ENCODE results near the gene MYH6. TPM values are rescaled to one million over a fixed set of nuclear protein-coding genes. Genes with fewer than 3 reads are reported as not detected.

The MYH6 gene
- total RNA-seq, 1 donor, result not detected

DNA sequence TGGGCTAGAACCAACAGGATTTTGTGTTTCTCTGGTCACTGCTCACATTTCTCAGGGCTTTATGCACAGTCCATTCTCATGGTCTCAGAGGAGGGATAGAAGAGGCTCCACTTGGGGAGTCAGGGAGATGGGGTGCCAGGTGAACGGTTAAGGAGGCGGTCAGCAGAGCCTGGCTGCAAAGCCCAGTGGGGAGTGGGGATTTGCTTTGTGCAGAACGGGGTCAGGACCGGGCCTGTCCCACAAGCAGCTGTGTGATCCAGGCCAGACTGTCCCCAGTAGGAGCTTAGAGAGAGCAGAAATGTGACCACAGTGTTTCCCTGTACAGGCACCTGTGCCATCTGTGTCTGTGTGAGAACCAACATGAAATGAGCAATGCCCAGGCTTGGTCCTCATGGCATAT, 27.1 kb downstream of the MYH6 start:
- no peak overlapping the region for H3K4me3 ChIP-seq (ENCODE audit: low read depth, low read length)
- TF ChIP-seq, protein P1, sequence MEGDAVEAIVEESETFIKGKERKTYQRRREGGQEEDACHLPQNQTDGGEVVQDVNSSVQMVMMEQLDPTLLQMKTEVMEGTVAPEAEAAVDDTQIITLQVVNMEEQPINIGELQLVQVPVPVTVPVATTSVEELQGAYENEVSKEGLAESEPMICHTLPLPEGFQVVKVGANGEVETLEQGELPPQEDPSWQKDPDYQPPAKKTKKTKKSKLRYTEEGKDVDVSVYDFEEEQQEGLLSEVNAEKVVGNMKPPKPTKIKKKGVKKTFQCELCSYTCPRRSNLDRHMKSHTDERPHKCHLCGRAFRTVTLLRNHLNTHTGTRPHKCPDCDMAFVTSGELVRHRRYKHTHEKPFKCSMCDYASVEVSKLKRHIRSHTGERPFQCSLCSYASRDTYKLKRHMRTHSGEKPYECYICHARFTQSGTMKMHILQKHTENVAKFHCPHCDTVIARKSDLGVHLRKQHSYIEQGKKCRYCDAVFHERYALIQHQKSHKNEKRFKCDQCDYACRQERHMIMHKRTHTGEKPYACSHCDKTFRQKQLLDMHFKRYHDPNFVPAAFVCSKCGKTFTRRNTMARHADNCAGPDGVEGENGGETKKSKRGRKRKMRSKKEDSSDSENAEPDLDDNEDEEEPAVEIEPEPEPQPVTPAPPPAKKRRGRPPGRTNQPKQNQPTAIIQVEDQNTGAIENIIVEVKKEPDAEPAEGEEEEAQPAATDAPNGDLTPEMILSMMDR (IDR thresholded peaks at IDR 0.05; ENCODE audit: insufficient read depth, low read depth, low read length), result no peak
- DNase-seq (ENCODE audit: low read depth), result no peak

DNA sequence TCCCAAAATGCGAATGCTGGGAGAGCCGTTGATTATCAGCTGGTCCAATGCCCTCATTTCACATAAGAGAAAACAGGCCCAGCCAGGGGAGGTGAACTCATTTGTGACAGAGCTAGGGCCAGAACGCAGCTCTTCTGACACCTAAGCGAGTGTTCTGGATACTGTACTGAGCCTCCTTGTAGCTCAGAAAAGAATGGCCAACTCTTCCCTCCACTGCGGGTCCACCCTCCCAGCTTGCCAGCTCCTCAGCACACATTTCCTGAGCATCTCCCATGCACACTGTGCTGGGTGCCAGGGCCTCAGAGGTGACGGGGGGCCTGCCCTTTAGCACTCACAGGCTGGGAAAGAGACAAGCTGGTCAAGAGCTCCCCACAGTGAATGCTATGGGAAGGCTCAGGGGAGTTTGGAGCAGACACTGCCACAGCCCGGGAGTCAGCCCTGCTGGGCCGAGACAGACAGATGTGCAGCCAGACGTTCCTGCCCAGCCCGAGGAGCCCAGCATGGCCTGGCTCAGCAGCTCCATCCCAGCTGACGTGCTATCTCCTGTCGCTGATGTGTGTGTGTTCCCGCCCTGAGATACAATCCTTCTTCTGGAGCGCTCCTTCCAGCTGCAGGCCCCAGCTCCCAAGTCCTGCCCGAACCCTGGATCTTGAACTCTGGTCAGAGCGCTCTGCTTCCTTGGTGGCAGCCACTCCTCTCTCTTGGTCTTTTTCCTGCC, 27.7 kb downstream of the MYH6 start:
- DNase-seq (ENCODE audit: low read depth), result no peak
- TF ChIP-seq, protein P1 (IDR thresholded peaks at IDR 0.05; ENCODE audit: insufficient read depth, low read depth, low read length), result no peak
- no peak overlapping the region for H3K4me3 ChIP-seq (ENCODE audit: low read depth, low read length)

DNA sequence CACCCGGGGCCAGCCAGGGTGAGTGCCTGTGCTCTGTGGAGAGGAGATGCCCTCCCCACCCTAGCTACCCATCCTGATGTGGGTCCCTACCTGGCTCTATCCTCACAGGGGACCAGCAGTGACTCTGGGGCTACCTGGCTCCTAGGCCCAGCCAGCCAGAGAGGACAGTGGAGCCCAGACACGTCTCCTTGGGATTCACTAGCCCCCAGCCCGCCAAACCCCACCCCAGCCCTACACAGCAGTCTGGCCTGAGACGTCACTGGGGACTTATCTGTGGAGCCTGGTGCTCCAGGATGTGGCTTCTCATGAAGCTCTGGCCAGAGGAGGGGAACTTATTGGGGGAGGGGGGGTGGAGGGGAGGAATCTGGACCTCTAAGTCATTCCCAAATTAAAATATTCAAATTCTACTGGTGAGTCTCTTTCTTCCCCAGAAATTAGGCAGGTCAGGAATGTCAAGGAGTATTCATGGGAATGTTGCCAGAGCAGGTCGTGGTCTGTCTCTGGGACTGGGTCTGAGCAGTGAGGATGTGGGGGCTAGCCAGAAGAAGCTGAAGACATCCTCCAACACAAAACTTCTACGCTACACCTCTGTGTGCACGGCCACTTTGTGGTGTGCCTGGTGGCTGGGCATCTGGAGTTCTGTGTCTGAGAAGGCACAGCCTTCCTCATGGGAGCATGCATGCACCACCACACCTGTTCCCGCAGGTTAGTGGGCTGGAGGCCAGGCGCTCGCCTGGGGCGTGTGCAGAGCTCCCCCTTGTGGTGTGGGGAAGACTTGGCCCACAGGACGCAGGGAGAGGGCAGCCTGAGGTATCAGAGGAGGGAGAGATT, 28.5 kb downstream of the MYH6 start:
- peak; percentile 43 for DNase-seq (ENCODE audit: low read depth)

DNA sequence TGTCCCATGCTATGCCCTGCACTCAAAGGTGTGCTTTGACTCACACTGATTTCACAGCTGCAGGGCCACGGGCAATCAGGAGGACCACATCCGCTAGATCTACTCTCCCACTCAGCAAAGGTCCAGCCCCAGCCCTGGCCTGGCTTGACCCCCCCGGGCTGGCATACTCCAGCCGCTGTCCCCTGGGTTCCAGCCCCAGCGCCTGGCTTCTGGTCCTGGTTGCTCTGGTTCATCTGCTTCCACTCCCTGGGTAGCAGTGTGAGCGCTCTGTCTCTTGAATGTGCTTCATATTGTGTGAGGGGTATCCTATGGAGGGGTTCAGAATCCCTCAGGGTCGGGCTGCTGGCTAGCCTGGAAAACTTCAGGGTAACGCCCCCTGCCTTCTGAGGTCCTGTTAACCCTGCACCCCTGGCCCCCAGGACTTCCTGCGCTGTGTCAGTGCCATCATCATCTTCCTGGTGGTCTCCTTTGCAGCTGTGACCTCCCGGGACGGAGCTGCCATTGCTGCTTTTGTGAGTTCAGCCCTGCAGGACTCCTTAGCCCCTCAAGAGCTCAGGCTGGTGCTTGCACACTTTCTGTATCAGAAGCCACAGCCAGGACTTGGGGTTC, 29.4 kb downstream of the MYH6 start:
- TF ChIP-seq, protein P1 (IDR thresholded peaks at IDR 0.05; ENCODE audit: insufficient read depth, low read depth, low read length), result no peak
- DNase-seq (ENCODE audit: low read depth), result no peak
- H3K4me3 ChIP-seq (ENCODE audit: low read depth, low read length), result no peak overlapping the region

More for the DNA sequence above, 28.5 kb downstream of the MYH6 start:
- no peak overlapping the region for H3K4me3 ChIP-seq (ENCODE audit: low read depth, low read length)
- TF ChIP-seq, protein P1 (IDR thresholded peaks at IDR 0.05; ENCODE audit: insufficient read depth, low read depth, low read length), result peak; percentile 95

DNA sequence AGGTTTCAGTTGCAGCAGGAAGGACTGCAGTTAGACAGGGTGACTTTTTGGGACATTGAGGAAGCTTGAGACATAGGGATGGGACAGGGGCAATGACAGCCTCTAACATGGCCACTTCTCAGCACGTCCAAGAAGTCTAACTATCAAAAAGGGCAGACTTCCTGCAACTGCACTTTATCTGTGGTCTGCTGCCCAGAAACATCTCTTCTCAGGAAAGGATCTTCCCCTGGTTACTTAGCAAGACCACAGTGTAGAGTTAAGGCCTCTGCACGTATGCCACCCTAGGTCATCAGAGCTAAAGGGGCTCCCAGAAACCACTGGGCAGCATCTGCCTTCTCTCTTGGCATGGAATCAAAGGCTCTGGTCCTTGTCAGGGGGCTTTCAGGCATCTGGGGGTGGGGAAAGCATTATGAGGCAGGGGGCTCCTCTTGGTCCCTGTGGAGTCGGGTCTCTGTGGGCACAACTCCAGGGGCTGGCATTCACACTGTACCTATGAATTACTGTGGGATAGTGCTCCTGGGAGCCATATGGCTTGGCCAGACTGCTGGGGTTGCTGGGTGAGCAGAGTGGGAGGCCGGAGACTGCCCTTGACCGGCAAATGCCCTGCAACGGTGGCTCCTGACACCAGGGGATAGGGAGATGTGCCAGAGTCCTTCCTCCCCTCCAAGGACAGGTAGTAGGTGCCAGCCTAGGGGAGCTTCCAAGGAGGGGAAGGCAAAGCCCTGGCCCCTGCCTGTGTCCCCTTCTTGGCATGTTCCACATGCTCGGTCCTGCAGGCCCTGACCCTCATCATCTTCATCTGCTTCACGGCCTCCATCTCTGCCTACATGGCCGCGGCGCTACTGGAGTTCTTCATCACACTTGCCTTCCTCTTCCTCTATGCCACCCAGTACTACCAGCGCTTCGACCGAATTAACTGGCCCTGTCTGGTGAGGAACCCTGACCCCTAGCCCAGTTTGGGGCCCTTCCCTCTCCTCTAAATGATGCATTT, 30.2 kb downstream of the MYH6 start:
- H3K4me3 ChIP-seq (ENCODE audit: low read depth, low read length), result no peak overlapping the region
- DNase-seq (ENCODE audit: low read depth), result no peak
- TF ChIP-seq, protein P1 (IDR thresholded peaks at IDR 0.05; ENCODE audit: insufficient read depth, low read depth, low read length), result no peak

DNA sequence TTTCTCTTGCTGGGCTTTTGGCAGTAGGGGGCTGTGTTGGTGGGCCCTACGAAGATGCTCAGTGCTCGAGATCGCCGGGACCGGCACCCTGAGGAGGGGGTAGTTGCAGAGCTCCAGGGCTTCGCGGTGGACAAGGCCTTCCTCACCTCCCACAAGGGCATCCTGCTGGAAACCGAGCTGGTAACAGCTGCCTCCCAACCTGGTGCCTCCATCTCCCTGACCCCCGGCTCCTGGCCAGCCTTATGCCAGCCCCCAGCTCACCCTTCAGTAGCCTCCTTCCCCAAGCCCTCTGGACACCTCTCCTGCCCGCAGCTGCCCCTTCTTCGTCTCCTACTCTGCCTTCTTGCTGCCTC, 30.9 kb downstream of the MYH6 start:
- no peak overlapping the region for H3K4me3 ChIP-seq (ENCODE audit: low read depth, low read length)
- no peak for DNase-seq (ENCODE audit: low read depth)
- TF ChIP-seq, protein P1 (IDR thresholded peaks at IDR 0.05; ENCODE audit: insufficient read depth, low read depth, low read length), result no peak

Measured in fibroblast of villous mesenchyme (primary cell).